ENCODE measurements around the gene SDC3. TPM values are rescaled to one million over a fixed set of nuclear protein-coding genes. Genes with fewer than 3 reads are reported as not detected.
A peak's percentile ranks its signal among the peaks of the same experiment; 100 is the strongest.
"Not testable (repeated sequence)": the region's sequence is repeated elsewhere in the genome, so short reads cannot be mapped to it uniquely, and the experiment has no call there.

Gene SDC3
- total and polyA plus RNA-seq, 8 donors, result 29.8 to 65.2 (median 46.0) TPM

DNA sequence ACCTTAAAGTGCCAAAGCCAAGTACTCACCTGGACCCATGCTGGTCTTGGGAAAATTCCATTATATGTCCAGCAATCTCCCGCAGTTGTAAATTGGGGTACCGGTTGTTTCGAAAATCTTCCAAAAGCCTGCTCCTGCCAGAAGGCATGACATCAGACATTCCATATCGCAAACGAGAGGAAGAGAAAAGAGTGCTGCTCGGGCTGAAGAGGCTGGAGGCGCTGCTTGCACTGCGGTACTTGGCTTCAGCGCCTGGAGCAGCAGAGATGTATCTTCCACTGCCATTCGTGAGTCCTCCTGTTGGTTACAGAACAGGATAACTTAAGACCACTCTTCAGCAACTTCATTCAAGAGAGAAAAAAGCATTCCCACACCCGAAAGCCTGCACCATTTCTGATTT is 45.1 kb upstream of the SDC3 start:
- Histone ChIP-seq H3K27ac (no peak overlapping the region), H3K4me1 (no peaks in the 10 kb centered on the region), H3K9me3 (no peaks in the 10 kb centered on the region), H3K27me3 (no peaks in the 10 kb centered on the region), H3K4me3 (no peak overlapping the region), H3K36me3 (peaks cover 0 to 86% of the 10 kb centered on the region in 2 donors)
- DNase-seq (no peak), ATAC-seq (no peak)
- TF ChIP-seq, protein P1, sequence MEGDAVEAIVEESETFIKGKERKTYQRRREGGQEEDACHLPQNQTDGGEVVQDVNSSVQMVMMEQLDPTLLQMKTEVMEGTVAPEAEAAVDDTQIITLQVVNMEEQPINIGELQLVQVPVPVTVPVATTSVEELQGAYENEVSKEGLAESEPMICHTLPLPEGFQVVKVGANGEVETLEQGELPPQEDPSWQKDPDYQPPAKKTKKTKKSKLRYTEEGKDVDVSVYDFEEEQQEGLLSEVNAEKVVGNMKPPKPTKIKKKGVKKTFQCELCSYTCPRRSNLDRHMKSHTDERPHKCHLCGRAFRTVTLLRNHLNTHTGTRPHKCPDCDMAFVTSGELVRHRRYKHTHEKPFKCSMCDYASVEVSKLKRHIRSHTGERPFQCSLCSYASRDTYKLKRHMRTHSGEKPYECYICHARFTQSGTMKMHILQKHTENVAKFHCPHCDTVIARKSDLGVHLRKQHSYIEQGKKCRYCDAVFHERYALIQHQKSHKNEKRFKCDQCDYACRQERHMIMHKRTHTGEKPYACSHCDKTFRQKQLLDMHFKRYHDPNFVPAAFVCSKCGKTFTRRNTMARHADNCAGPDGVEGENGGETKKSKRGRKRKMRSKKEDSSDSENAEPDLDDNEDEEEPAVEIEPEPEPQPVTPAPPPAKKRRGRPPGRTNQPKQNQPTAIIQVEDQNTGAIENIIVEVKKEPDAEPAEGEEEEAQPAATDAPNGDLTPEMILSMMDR (IDR thresholded peaks at IDR 0.05), result no peak
- intact Hi-C loops (cut with DNase I), result no loop called here

DNA sequence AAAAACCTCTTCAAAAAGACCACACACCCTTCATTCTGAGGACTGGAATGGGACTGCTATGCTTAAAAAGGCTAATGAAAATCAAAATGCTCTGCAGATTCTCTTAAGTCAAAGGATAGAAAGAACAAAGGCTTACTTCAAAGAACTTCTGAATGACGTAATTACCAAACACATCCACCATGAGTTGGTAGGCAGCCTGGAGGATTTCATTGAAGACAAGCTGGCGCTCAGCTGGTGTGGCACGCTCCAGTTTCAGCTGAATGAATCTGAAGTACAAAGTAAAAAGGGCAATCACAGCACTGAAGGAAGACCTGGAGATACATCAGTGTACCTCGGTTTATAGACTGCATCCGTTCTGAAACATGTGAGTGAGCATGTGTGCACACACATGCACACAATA is 43.5 kb upstream of the SDC3 start:
- TF ChIP-seq, protein P1 (IDR thresholded peaks at IDR 0.05), result no peak
- Histone ChIP-seq H3K36me3 (peaks cover 0 to 86% of the 10 kb centered on the region in 2 donors), H3K27me3 (no peaks in the 10 kb centered on the region), H3K9me3 (no peaks in the 10 kb centered on the region), H3K4me1 (no peaks in the 10 kb centered on the region), H3K27ac (no peak overlapping the region), H3K4me3 (no peak overlapping the region)
- intact Hi-C loops (cut with DNase I), result no loop called here
- ATAC-seq (no peak), DNase-seq (no peak)

DNA sequence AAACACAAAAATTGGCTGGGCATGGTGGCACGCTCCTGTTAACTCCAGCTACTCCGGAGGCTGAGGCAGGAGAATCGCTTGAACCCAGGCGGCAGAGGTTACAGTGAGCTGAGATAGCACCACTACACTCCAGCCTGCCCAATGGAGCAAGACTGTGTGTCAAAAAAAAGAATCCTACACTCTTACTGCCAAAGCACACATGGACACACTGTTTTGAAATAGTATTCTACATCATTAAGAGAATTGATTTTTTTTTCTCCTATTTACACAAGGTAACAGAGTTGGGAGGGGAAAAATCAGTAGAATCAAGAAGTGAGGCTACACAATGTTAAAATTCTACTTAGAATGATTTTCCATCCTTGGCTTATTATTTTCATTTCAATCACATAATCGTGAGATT is 42.1 kb upstream of the SDC3 start:
- Histone ChIP-seq H3K27me3 (no peaks in the 10 kb centered on the region), H3K36me3 (peaks cover 0 to 90% of the 10 kb centered on the region in 2 donors), H3K9me3 (no peaks in the 10 kb centered on the region), H3K4me3 (no peak overlapping the region), H3K4me1 (no peaks in the 10 kb centered on the region), H3K27ac (no peak overlapping the region)
- TF ChIP-seq, protein P1 (IDR thresholded peaks at IDR 0.05), result no peak
- ATAC-seq, result no peak
- DNase-seq, result no peak
- intact Hi-C loops (cut with DNase I), result no loop called here

DNA sequence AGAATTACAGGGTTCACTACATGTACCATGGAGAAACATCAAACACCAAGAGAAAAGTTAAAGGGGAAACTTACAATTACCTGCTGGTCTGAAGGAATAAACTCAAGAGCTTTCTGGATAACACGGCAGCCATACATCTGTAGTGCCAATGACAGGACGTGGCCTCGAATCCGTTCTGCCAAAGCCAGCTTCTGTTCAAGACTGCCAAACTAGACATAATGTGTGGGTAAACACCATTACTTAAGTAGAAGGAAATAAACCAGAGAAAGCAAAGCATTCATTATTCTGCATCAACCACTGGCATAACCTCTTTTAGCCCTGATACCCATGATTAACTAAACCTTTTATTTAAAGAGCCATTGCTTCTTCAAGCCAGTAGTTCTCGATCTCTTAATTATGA is 41.5 kb upstream of the SDC3 start:
- no peaks in the 10 kb centered on the region for H3K27me3 ChIP-seq
- H3K27ac ChIP-seq, result no peak overlapping the region
- no peaks in the 10 kb centered on the region for H3K9me3 ChIP-seq
- TF ChIP-seq, protein P1 (IDR thresholded peaks at IDR 0.05), result no peak
- H3K4me3 ChIP-seq, result no peak overlapping the region
- ATAC-seq (no peak), DNase-seq (no peak)
- intact Hi-C loops (cut with DNase I), result no loop called here
- peaks cover 0 to 95% of the 10 kb centered on the region in 2 donors for H3K36me3 ChIP-seq
- no peaks in the 10 kb centered on the region for H3K4me1 ChIP-seq

DNA sequence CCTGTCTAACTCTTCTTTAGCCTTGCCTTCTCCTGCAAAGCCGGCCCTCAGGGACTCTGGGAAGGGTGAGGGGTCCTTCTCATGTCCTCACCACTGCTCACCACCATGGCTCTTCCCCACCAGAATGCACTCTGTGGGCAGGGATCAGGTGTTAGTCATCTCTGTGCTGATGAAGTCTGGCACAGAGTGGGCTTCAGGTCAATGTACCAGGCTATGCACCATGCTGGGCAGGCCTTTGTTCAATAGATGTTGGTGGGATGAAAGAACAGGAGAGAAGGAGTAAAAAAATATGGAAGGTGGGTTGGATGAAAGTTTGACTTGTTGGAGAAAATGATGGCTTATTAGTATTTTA is 40.9 kb upstream of the SDC3 start:
- H3K36me3 ChIP-seq, result peaks cover 0 to 95% of the 10 kb centered on the region in 2 donors
- H3K9me3 ChIP-seq; DNase-seq; H3K27ac ChIP-seq; H3K27me3 ChIP-seq; H3K4me3 ChIP-seq; H3K4me1 ChIP-seq; intact Hi-C loops (cut with DNase I): not testable (repeated sequence)
- peak; percentile 12 for ATAC-seq

DNA sequence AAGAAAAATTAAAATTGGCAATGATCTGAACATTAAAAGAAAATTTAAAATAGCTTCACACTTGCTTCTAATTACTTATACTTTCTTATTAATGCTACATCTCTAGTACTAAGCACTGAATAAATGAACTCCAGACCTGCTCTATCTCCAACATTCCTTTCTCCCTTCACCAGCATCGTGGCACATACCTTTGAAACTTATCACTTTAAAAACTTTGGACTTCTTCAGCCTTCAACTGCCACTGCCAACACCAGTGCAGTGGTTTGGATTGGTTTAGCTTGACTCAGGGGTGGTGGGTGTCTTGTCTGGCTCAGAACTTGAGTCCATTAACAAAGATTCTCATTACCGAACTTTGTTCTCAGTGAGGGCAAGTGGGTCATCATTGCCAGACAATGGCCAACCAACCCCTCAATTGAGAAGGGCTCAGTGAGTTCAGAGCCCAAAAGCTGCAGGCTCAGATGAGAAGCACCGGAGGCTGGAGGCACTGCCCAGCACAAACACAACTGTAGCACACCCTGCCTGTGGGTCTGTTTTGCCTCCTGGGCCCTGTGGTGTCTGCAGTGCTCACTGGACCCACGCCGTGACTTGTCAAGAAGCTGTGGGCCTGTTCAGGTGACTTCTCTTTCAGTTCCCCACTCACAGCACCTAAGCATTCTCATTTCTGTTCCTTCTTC is 40.4 kb upstream of the SDC3 start:
- H3K27me3 ChIP-seq; H3K4me1 ChIP-seq; H3K9me3 ChIP-seq; H3K27ac ChIP-seq; DNase-seq; intact Hi-C loops (cut with DNase I); H3K4me3 ChIP-seq; ATAC-seq: not testable (repeated sequence)
- peaks cover 0 to 95% of the 10 kb centered on the region in 2 donors for H3K36me3 ChIP-seq
